ENCODE results near the gene C19orf44. TPM values are rescaled to one million over a fixed set of nuclear protein-coding genes. Genes with fewer than 3 reads are reported as not detected.
"Not testable (repeated sequence)": the region's sequence is repeated elsewhere in the genome, so short reads cannot be mapped to it uniquely, and the experiment has no call there.

Gene C19orf44
- total RNA-seq, 1 donor from 2014 or later: 6.4 TPM

DNA sequence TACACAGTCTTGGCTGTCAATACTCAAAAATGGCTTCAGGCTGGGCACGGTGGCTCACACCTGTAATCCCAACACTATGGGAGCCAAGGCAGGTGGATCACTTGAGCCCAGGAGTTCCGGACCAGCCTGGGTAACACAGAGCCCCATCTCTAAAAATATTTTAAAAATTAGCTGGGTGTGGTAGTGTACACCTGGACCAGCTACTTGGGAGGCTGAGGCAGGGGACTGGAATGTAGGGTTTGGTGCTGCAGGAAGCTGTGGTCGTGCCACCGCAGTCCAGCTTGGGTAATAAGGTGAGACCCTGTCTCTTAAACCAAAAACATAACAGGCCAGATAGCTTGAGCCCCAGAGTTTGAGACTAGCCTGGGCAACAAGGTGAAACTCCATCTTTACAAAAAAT, 52.8 kb downstream of the C19orf44 start:
- TF ChIP-seq CTCF (IDR thresholded peaks at IDR 0.05; ENCODE audit: unreplicated experiment): no peak
- DNase-seq (ENCODE audit: low spot score in 2 of 2, unreplicated experiment in 2 of 2): no peak
- Mint-ChIP-seq H3K9me3 (no peaks in the 10 kb centered on the region), H3K4me3 (no peak overlapping the region), H3K27ac (no peak overlapping the region), H3K36me3 (peaks cover 4% of the 10 kb centered on the region), H3K4me1 (peaks cover 6% of the 10 kb centered on the region), H3K27me3 (ENCODE audit: low read depth) (no peaks in the 10 kb centered on the region)

GRCh38 chr19:16551902-16552301, 55.7 kb downstream of the C19orf44 start:
- H3K36me3 Mint-ChIP-seq: peaks cover 15% of the 10 kb centered on the region
- not testable (repeated sequence) for H3K9me3 Mint-ChIP-seq; H3K27ac Mint-ChIP-seq; H3K27me3 Mint-ChIP-seq (ENCODE audit: low read depth); DNase-seq (ENCODE audit: low spot score in 2 of 2, unreplicated experiment in 2 of 2); H3K4me1 Mint-ChIP-seq; H3K4me3 Mint-ChIP-seq

GRCh38 chr19:16554776-16555175, 58.6 kb downstream of the C19orf44 start:
- H3K4me1 Mint-ChIP-seq: peaks cover 1% of the 10 kb centered on the region
- H3K27me3 Mint-ChIP-seq (ENCODE audit: low read depth): no peaks in the 10 kb centered on the region
- H3K4me3 Mint-ChIP-seq: no peak overlapping the region
- no peaks in the 10 kb centered on the region for H3K9me3 Mint-ChIP-seq
- no peak for TF ChIP-seq CTCF (IDR thresholded peaks at IDR 0.05; ENCODE audit: unreplicated experiment)
- H3K27ac Mint-ChIP-seq: no peak overlapping the region
- H3K36me3 Mint-ChIP-seq: peaks cover 21% of the 10 kb centered on the region
- DNase-seq (ENCODE audit: low spot score in 2 of 2, unreplicated experiment in 2 of 2): no peak

DNA sequence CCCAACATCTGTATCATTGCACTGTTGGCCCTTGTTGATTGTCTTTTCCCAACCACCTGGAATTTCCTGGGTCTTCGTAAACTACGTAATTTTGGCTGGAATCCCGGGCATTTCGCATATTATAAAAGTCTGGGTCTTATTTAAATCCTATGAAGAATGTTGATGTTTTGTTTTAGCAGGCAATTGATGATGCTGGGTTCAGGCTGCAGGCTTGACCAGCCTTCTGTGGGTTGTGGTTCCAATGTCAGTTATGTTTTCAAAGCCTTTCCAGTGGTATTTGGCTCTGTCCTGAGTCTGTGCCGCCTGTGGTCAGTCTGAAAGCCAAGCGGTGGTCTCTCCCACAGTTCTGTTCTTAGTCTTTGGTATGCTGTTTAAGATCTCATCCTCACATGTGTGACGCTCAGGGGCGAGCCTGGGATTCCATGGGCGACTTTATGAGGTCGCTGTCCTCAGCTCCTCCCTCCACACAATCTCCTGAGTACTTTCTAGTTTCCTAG, 63.6 kb downstream of the C19orf44 start:
- H3K27ac Mint-ChIP-seq: peak overlapping the region; percentile 48
- peaks cover 1% of the 10 kb centered on the region for H3K4me1 Mint-ChIP-seq
- no peak for TF ChIP-seq CTCF (IDR thresholded peaks at IDR 0.05; ENCODE audit: unreplicated experiment)
- no peak overlapping the region for H3K4me3 Mint-ChIP-seq
- DNase-seq (ENCODE audit: low spot score in 2 of 2, unreplicated experiment in 2 of 2): no peak
- H3K27me3 Mint-ChIP-seq (ENCODE audit: low read depth): no peaks in the 10 kb centered on the region
- H3K9me3 Mint-ChIP-seq: no peaks in the 10 kb centered on the region
- H3K36me3 Mint-ChIP-seq: peaks cover 38% of the 10 kb centered on the region

GRCh38 chr19:16561382-16561781, 65.2 kb downstream of the C19orf44 start:
- DNase-seq (ENCODE audit: low spot score in 2 of 2, unreplicated experiment in 2 of 2): no peak
- peak overlapping the region; percentile 25 for H3K27ac Mint-ChIP-seq
- H3K9me3 Mint-ChIP-seq: no peaks in the 10 kb centered on the region
- TF ChIP-seq CTCF (IDR thresholded peaks at IDR 0.05; ENCODE audit: unreplicated experiment): no peak
- no peaks in the 10 kb centered on the region for H3K27me3 Mint-ChIP-seq (ENCODE audit: low read depth)
- H3K4me1 Mint-ChIP-seq: peaks cover 1% of the 10 kb centered on the region
- H3K4me3 Mint-ChIP-seq: no peak overlapping the region
- peaks cover 34% of the 10 kb centered on the region for H3K36me3 Mint-ChIP-seq

DNA sequence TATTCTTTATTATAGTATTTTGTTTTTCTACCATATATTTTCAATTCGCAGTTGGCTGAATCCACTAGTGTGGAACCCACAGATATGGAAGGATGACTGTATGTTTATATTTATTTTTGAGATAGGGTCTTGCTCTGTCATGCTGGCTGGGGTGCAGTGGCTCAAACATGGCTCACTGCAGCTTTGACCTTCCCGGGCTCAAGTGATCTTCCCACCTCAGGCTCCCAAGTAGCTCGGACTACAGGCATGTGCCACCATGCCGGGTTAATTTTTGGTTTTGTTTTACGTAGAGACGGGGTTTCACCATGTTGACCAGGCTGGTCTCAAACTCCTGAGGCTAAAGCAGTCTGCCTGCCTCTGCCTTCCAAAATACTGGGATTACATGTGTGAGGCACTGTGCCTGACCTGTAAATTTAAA, 66.4 kb downstream of the C19orf44 start:
- Mint-ChIP-seq H3K4me3 (no peak overlapping the region), H3K4me1 (peaks cover 1% of the 10 kb centered on the region), H3K27ac (no peak overlapping the region), H3K27me3 (ENCODE audit: low read depth) (no peaks in the 10 kb centered on the region), H3K9me3 (peaks cover 4% of the 10 kb centered on the region), H3K36me3 (peaks cover 38% of the 10 kb centered on the region)
- no peak for TF ChIP-seq CTCF (IDR thresholded peaks at IDR 0.05; ENCODE audit: unreplicated experiment)
- DNase-seq (ENCODE audit: low spot score in 2 of 2, unreplicated experiment in 2 of 2): no peak
